GM04504 (cell line): Measurements from ENCODE around the gene LORICRIN.

Experiments used
- DNase-seq: peaks from one replicate; pipeline ENCODE4 v3.0.0-alpha.2; 2012; ENCODE audit warnings: low read depth

The LORICRIN gene

DNA sequence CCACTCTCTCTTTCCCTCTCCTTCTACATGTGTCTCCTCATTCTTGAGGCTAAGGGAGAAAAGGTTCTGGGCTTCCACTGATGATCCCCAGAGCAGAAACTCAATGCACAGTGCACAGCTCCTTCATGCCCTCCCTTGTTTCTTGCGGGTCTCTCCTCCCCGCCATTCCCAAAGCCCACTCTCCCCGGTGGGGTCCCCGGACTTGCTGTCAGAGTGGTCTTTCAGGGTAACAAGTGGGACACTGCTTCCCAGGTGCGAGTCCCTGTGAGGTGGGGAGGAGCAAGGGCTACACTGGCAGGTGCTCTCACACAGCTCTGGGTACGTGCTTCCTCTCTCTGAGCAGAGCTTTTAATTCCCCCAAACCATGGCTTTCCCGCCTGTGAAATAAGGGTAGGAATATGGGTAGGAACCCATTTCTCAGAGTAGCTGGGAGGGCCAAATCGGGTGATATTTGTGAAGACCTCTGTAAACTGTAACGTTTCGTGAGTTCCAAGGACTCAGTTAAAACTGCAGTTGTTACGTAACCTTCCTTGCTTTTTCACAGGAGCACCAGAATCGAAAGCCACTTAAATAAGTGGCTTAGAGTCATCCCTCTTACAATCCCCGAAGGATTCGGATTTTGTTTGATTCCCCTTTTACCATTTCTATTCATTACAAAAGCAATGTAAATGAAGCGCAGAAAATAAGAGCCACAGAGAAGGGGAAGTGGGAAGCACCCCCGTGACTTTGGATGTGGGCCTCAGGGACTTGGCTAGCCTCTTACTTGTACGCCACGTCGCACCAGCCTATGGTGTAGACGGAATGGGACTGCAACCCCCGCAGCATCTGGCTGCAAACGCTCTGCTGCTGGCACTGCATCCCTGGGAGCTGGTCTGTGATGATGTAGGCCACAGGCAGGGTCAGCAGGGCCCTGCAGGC, 47.1 kb downstream of the LORICRIN start:
- DNase-seq, result no peak

DNA sequence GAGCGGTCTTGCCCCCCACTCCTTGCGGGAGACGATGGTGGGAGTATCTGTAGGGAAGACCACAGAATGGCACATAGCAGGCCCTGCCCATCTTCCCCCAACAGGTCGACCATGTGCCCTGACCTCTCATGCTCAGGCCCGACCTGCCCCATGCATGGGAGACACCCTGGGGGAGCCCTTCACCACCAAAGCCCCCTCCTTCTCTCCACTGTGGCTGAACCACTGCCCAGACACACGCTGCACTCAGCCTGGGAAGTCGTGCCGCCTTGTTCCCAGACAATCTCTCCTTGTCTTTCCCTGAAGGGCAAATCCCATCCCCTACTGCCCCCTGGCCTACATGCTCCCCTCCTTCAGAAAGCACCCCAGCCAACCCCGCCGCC, 47.7 kb downstream of the LORICRIN start:
- DNase-seq, result no peak

DNA sequence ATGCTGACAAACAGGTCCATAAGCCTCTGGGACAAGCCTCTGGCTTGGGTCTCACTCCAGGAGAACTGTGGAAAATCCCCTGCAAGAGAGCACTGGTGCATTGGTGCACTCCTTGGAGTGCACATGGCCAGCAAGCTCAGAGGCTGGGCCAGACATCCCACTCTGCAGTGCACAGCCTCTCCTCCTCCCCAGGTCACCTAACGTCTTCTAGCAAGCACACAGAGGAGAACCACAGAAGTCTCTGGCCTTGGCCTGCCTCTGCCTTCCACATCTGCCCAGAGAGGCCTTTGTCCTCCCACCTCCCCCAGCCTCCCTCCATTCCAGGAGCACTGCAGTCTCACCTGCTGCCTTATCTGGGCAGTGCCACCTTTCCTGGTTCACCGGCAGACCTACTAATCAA, 49.1 kb downstream of the LORICRIN start:
- DNase-seq, result no peak

DNA sequence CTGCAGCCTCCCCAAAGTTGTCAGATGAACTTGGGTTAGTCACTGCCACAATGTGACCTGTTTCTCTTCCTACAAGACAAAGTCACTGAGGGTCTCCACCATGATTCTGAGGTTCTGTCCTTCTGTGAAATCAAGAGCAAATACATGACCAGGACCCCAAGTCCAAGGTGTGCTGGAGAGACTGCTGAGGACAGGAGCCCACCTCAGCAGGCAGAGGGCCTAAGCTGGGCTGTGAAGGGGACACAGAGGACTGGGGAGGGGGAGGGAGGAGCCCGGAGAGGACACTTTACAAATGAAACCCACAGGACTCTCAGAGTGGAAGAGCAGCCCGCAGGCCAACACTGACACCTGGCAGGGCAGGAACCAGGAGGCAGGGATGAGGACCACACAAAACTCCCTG, 50.0 kb downstream of the LORICRIN start:
- DNase-seq, result no peak

DNA sequence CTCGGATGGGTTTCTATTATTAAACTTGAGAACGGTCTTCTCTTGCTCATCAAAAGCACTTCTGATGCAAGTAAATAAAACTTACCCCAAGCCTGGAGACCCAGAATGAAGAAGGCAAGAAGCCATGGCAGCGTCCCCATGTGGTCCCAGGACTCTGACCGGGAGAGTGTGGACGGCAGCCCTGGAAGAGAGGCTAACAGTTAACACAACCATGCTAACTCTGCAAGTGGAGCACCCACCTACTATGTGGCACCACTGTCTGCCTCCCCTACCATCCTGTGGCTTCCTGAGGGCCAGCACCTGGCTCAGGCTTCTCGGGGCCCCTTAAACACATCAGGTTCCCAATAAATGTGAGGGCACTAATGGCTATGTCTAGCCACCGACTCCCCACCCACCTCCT, 51.0 kb downstream of the LORICRIN start:
- DNase-seq, result no peak
